Stomach smooth muscle (tissue), 2 donors: ENCODE results near the gene MBTPS1.

Source experiments
- H3K27ac ChIP-seq: one replicate; pipeline ENCODE4 v1.7.0; 2013; ENCODE audit warnings: mild to moderate bottlenecking, low read length, inconsistent platforms
- H3K27me3 ChIP-seq, 2 donors: one replicate each; pipeline ENCODE4 v1.7.0; 2013; ENCODE audit warnings: low read length in 2 of 2; ENCODE audit not compliant: insufficient read depth in 2 of 2, control insufficient read depth in 1 of 2
- H3K36me3 ChIP-seq, 2 donors: one replicate each; pipeline ENCODE4 v1.7.0; 2013; ENCODE audit warnings: low read length in 2 of 2; ENCODE audit not compliant: control insufficient read depth in 2 of 2, insufficient read depth in 2 of 2
- H3K4me1 ChIP-seq: one replicate; pipeline ENCODE4 v1.7.0; 2013; ENCODE audit warnings: low read length; ENCODE audit not compliant: control insufficient read depth, insufficient read depth
- H3K4me3 ChIP-seq, 2 donors: one replicate each; pipeline ENCODE4 v1.7.0; 2013; ENCODE audit warnings: low read length in 2 of 2
- H3K9ac ChIP-seq, 2 donors: one replicate each; pipeline ENCODE4 v1.7.0; 2013; ENCODE audit warnings: low read length in 2 of 2, mild to moderate bottlenecking in 1 of 2
- H3K9me3 ChIP-seq, 2 donors: one replicate each; pipeline ENCODE4 v1.7.0; 2013; ENCODE audit warnings: low read length in 2 of 2; ENCODE audit not compliant: control insufficient read depth in 2 of 2
- donor health status: healthy.
- donor health status: Pancreatic carcinoma.

Gene MBTPS1

DNA sequence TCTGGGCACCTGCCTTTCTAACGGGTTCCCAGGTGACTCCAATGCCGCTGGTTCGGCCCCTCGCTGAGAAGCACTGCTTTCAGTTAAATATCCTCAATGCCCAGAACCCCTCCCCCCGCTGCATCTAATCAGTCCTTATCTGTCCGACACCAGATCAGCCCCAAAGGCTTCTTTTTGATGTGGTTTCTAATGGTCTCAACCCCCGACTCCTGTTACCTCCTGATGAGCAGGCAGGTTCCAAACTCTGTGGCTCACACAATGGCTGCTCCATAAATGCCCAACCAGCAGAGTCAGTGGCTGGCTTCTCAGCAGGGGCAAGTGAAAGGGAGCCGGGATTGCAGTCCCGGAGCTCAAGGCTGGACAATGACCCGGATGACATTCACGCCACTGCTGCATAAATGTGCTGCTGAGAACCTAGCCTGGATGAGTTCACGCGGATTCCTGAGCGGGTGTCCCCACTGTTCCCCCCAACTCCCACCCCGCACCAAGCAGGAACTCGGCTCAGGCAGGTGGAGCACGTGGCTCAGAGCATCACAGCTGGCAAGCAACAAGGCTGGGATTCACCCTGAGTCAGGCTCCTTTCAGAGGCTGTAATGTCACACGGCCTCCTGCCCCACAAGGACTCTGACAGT, 73.1 kb downstream of the MBTPS1 start:
- Histone ChIP-seq H3K27ac (no peak overlapping the region), H3K27me3 (peaks cover 0 to 7% of the 10 kb centered on the region in 2 donors), H3K4me3 (no peak overlapping the region), H3K4me1 (no peaks in the 10 kb centered on the region), H3K36me3 (no peaks in the 10 kb centered on the region), H3K9me3 (no peaks in the 10 kb centered on the region), H3K9ac (no peak overlapping the region)

DNA sequence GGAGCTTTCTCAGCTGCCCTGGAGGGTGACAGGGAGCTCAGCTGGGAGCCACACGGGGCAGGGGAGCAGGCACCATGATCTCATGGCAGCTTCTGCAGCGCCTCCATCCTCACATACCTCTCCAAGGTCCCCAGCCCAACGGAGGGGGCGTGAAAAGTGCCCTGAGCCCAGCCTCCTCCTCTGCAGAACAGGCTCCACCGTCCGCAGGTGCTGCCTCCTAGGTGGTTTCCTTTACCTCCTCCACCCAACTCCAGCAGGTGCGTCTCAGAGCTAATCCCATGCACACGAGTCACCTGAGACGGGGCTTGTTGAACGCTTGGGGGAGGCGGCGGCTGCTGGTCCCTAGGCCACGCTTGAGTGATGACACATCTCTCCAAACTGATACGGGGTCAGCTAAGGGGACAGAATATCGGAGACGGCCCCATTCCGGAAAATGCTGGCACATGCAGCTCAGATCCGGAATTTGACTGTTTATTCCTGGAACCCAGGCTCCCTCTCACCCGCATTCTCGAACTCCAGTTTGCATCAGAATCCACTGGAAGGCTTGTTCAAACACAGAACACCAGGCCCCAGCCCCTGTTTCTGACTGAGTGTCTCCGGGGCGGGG, 73.8 kb downstream of the MBTPS1 start:
- no peak overlapping the region for H3K9ac ChIP-seq
- no peaks in the 10 kb centered on the region for H3K9me3 ChIP-seq
- no peaks in the 10 kb centered on the region for H3K4me1 ChIP-seq
- no peak overlapping the region for H3K4me3 ChIP-seq
- no peaks in the 10 kb centered on the region for H3K36me3 ChIP-seq
- H3K27me3 ChIP-seq: peaks cover 0 to 10% of the 10 kb centered on the region in 2 donors
- H3K27ac ChIP-seq: no peak overlapping the region

DNA sequence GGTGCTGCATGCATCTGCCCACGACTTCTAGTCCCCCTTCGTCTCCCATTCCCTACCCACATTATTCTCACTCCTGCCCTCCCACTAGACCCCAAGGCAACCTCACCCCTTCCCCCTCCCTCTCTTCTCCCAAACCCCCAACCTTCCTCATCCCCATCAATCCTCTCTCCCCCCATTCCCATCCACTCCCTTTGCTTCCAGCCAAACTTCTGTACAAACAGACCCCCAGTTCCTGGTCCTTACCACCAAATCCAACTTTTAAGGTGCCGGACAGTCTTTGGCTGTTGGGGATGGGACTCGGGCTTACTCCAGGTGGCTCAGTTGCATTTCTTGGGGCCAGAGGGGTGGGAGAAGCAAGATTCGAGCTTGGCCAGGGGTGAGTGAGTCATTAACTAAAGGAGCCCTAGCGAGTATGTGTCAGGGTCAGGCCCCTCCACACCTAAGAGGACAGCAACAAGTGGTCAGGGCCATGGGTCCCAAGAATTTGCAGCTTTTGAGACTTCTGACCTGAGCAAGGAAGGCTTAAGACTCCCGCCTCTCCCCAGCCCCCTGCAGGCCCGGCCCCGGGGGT, 74.3 kb downstream of the MBTPS1 start, which contains the start of gene SLC38A8:
TSS of gene SLC38A8 (minus strand) at position 488 of the 571 bp plus-strand sequence. CDS start 638 bp downstream, outside the sequence.
- Histone ChIP-seq H3K4me1 (no peaks in the 10 kb centered on the region), H3K36me3 (no peaks in the 10 kb centered on the region), H3K9ac (no peak within 1 kb of the TSS), H3K9me3 (no peaks in the 10 kb centered on the region), H3K4me3 (no peak within 1 kb of the TSS), H3K27me3 (peaks cover 0 to 10% of the 10 kb centered on the region in 2 donors), H3K27ac (no peak within 1 kb of the TSS)

DNA sequence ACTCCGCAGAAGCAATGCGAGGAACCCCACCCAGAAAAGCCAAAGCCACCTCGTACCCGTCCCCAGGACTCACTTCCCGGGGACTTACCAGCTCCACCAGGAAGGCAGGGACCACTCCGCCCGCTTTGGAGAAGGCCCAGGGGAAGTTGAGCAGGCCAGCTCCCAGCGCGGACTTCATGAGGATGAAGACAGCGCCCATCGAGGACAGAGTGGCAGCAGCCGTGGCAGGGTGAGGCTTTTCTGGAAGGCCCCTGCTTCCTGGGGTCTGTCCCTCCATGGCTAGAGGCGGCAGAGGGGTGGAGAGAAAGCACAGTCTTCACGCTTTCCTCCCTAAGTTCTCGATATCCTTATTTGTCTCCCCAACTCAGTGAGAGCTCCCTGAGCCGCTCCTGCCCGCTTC, 74.9 kb downstream of the MBTPS1 start:
- Histone ChIP-seq H3K4me3 (no peak overlapping the region), H3K27me3 (peaks cover 0 to 10% of the 10 kb centered on the region in 2 donors), H3K9me3 (no peaks in the 10 kb centered on the region), H3K36me3 (no peaks in the 10 kb centered on the region), H3K4me1 (no peaks in the 10 kb centered on the region), H3K27ac (no peak overlapping the region), H3K9ac (no peak overlapping the region)

DNA sequence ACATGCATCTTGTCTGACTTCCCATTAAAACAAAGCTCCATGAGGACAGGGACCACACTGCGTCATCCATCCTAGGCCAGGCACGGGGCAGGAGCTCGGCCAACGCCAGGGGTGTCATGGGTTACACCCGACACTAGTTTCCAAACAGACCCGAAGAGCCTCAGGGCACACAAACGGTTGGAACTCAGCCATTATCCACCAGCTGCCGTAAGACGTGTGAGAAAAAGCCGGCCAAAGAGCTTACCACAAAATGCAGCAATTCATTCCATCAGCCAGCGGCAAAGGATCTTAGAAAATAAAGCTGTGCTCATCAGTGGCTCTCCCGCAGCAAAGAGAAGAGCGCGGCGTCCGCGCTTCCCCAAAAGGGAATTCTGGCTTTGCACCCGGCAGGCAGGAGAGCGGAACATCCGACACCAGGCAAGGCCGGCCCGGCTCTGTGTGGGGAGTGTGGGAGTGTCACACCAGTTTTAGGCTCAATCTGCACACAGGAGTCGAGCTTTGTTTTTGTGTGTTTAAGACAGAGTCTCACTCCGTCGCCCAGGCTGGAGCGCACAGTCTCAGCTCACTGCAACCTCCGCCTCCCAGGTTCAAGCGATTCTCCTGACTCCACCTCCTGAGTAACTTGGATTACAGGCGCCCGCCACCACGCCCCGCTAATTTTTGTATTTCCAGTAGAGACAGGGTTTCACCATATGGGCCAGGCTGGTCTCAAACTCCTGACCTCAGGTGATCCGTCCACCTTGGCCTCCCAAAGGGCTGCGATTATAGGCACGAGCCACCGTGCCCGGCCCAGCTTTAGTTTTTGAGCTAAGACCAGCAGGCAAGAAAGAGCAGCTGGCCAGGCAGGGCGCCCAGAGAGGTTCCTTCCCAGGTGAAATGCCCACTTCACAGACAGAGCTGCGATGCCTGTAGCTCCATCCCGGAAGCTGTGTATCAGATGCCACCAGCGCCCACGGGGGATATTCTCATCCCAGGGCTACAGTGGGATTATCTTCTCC, 75.6 kb downstream of the MBTPS1 start:
- Histone ChIP-seq H3K27me3 (peaks cover 0 to 10% of the 10 kb centered on the region in 2 donors), H3K9me3 (peaks cover 0 to 5% of the 10 kb centered on the region in 2 donors), H3K4me3 (no peak overlapping the region), H3K4me1 (no peaks in the 10 kb centered on the region), H3K36me3 (no peaks in the 10 kb centered on the region), H3K9ac (no peak overlapping the region), H3K27ac (no peak overlapping the region)

DNA sequence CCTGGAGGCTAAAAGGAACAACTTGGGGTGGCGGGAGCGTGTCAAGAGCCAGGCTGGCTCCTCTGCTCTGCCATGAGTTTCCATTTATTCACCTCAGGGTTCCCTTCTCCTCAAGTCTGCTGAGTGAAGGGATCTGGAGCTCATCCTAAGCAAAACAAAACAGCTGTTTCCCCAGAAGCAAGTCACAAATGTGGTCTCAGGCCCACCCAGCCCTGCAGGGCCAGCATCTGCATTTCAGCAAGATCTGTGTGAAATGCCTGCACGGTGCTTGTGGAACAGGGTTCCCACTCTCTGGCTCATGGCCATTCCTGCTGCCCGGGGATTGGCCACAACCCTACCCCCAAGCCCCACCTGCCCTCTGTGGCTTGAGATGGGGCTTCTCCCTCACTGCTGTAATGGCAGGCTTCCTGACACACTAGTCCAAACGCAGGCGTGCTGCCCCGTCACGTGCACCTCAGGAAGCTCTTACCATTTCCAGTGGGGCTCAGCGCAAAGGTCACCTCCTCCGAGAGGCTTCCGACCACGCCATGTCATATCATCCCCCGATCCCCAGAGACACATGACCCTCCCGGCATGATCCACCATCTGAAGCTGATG, 76.4 kb downstream of the MBTPS1 start:
- no peak overlapping the region for H3K9ac ChIP-seq
- H3K4me1 ChIP-seq: no peaks in the 10 kb centered on the region
- H3K4me3 ChIP-seq: no peak overlapping the region
- H3K36me3 ChIP-seq: no peaks in the 10 kb centered on the region
- no peak overlapping the region for H3K27ac ChIP-seq
- H3K27me3 ChIP-seq: peaks cover 0 to 10% of the 10 kb centered on the region in 2 donors
- peaks cover 0 to 6% of the 10 kb centered on the region in 2 donors for H3K9me3 ChIP-seq

DNA sequence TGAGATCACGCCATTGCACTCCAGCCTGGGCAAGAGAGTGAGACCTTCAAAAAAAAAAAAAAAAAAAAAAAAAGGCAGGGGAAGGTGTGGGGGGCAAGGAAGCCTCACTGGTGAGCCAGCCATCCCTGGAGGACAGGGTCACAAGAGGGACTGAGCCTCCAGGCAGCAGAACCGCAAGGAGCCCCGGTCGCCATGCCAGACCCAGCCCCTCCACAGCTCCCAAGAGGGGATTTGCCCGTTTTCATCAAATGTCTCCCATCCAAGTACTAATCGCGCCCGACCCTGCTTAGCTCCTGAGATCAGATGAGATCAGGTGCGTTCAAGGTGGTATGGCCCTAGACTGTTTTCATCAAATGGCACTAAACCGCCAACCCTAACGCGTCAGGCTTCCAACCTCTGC, 77.0 kb downstream of the MBTPS1 start:
- H3K4me1 ChIP-seq: no peaks in the 10 kb centered on the region
- H3K27me3 ChIP-seq: peaks cover 0 to 10% of the 10 kb centered on the region in 2 donors
- no peak overlapping the region for H3K27ac ChIP-seq
- no peak overlapping the region for H3K4me3 ChIP-seq
- no peaks in the 10 kb centered on the region for H3K36me3 ChIP-seq
- no peak overlapping the region for H3K9ac ChIP-seq
- H3K9me3 ChIP-seq: peaks cover 0 to 8% of the 10 kb centered on the region in 2 donors

DNA sequence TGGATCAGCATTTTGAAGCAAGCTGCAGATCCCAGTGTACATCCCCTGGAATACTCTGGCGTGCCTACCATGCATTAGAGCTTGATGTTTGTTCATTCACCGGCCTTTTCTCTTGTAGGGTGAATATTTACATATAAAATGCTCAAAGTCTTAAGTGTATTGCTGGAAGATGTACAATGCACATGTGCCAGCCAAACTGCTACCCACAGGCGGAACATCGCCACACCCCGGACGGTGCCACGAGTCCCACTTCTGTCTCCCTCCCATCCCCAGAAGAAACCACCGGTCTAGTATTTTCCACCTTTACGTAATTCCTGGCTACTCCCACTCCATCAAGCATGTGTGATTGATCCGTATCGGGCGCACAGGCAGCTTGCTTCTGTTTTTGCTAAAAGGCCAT, 78.3 kb downstream of the MBTPS1 start:
- Histone ChIP-seq H3K9ac (no peak overlapping the region), H3K4me3 (no peak overlapping the region), H3K36me3 (no peaks in the 10 kb centered on the region), H3K4me1 (no peaks in the 10 kb centered on the region), H3K27ac (no peak overlapping the region), H3K9me3 (peaks cover 0 to 10% of the 10 kb centered on the region in 2 donors), H3K27me3 (peaks cover 0 to 10% of the 10 kb centered on the region in 2 donors)

DNA sequence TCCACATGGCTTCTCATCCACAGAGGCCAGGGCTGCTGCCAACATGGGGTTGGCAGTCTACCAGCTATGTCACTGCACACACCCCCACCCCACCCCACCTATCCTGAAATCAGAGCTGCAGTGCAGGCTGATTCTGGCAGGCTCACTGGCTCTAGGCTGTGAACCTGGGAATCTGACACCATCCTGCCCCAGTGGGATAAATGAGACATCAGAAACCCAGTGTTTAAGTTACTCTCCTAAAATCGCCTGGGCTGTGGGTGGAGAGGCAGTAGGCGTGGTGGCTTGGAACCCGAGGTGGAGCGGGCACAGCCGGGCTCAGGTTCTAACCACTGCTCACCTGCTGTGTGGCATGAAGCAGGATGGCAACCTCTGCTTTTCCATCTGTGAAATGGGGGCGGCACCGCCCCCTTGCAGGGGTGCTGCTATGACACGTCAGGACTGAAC, 79.7 kb downstream of the MBTPS1 start:
- H3K4me3 ChIP-seq: no peak overlapping the region
- H3K27ac ChIP-seq: no peak overlapping the region
- H3K4me1 ChIP-seq: no peaks in the 10 kb centered on the region
- H3K9ac ChIP-seq: no peak overlapping the region
- H3K27me3 ChIP-seq: peaks cover 0 to 3% of the 10 kb centered on the region in 2 donors
- peaks cover 0 to 10% of the 10 kb centered on the region in 2 donors for H3K9me3 ChIP-seq
- no peaks in the 10 kb centered on the region for H3K36me3 ChIP-seq

DNA sequence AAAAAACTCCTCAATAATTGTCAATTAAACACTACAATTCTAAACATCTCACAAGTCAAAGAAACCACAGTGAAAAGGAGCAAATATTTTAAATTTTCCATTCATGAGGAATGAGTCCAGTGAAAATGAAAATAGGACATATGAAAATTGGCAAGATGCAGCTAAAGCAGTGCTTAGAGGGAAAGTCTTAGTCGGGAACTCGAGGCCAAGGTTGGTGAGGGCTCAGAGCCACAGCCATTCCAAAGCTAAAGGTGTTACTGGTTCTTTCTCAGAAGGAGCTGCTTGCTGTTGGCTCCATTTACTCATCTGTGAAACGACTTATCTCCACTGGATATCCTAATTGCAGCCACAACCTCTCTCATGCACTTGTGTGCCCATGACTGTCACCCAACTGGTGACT, 80.6 kb downstream of the MBTPS1 start:
- Histone ChIP-seq H3K27me3 (peaks cover 0 to 3% of the 10 kb centered on the region in 2 donors), H3K9me3 (peaks cover 0 to 10% of the 10 kb centered on the region in 2 donors), H3K4me3 (no peak overlapping the region), H3K9ac (no peak overlapping the region), H3K4me1 (no peaks in the 10 kb centered on the region), H3K36me3 (no peaks in the 10 kb centered on the region), H3K27ac (no peak overlapping the region)
